WERI-Rb-1 (cell line): ENCODE measurements around the gene RICTOR.
A peak's percentile ranks its signal among the peaks of the same experiment; 100 is the strongest.

ENCODE experiments used
- DNase-seq: peaks from one replicate; pipeline ENCODE4 v3.0.0-alpha.2; 2020
- H3K27ac ChIP-seq: fragments of 250-450 bp; sonication (Bioruptor Pico); 2 replicates; pipeline ENCODE4 v1.5.1; 2020; ENCODE audit warnings: mild to moderate bottlenecking, moderate library complexity
- H3K27me3 ChIP-seq: fragments of 250-450 bp; sonication (Bioruptor Pico); 2 replicates; pipeline ENCODE4 v1.5.1; 2021; ENCODE audit warnings: mild to moderate bottlenecking, low read depth, moderate library complexity; ENCODE audit not compliant: insufficient read depth, severe bottlenecking
- H3K36me3 ChIP-seq: fragments of 250-450 bp; sonication (Bioruptor Pico); 2 replicates; pipeline ENCODE4 v1.5.1; 2020; ENCODE audit warnings: mild to moderate bottlenecking, moderate library complexity
- H3K4me3 ChIP-seq: 2 replicates; pipeline ENCODE4 v1.5.1; 2011; ENCODE audit warnings: low read depth, mild to moderate bottlenecking, control low read depth, low read length
- H3K9me3 ChIP-seq: fragments of 250-450 bp; sonication (Bioruptor Pico); 2 replicates; pipeline ENCODE4 v1.5.1; 2021; ENCODE audit warnings: mild to moderate bottlenecking, moderate library complexity; ENCODE audit not compliant: severe bottlenecking
- TF ChIP-seq, protein P1 (sequence below): IDR thresholded peaks from 2 replicates; pipeline ENCODE4 v1.5.1; 2011; ENCODE audit warnings: low read depth, mild to moderate bottlenecking, control low read depth, inconsistent platforms, low read length

Gene RICTOR

DNA sequence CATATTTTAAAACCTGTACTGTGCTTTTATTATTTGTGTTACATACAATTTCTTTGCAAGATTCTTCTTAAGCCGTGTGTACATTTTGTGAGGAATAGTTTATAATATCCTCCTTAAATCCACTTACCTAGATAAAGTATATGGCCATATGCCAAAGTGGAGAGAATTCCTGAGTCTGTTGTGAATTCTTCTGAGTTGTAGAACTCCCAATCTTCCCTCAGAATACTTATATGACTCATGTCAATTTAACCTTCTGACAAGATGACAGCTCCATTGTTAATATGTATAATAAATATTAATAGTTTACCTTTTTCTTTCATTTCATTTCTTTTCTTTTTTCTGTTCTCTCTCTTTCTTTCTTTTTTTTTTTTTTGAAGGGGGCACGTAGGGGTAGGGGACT lies 6.0 kb upstream of the RICTOR start:
- no peaks in the 10 kb centered on the region for H3K36me3 ChIP-seq
- TF ChIP-seq, protein P1, sequence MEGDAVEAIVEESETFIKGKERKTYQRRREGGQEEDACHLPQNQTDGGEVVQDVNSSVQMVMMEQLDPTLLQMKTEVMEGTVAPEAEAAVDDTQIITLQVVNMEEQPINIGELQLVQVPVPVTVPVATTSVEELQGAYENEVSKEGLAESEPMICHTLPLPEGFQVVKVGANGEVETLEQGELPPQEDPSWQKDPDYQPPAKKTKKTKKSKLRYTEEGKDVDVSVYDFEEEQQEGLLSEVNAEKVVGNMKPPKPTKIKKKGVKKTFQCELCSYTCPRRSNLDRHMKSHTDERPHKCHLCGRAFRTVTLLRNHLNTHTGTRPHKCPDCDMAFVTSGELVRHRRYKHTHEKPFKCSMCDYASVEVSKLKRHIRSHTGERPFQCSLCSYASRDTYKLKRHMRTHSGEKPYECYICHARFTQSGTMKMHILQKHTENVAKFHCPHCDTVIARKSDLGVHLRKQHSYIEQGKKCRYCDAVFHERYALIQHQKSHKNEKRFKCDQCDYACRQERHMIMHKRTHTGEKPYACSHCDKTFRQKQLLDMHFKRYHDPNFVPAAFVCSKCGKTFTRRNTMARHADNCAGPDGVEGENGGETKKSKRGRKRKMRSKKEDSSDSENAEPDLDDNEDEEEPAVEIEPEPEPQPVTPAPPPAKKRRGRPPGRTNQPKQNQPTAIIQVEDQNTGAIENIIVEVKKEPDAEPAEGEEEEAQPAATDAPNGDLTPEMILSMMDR, result no peak
- H3K4me3 ChIP-seq, result no peak overlapping the region
- DNase-seq, result no peak
- H3K27ac ChIP-seq, result no peak overlapping the region
- H3K27me3 ChIP-seq, result no peaks in the 10 kb centered on the region
- H3K9me3 ChIP-seq, result no peaks in the 10 kb centered on the region

DNA sequence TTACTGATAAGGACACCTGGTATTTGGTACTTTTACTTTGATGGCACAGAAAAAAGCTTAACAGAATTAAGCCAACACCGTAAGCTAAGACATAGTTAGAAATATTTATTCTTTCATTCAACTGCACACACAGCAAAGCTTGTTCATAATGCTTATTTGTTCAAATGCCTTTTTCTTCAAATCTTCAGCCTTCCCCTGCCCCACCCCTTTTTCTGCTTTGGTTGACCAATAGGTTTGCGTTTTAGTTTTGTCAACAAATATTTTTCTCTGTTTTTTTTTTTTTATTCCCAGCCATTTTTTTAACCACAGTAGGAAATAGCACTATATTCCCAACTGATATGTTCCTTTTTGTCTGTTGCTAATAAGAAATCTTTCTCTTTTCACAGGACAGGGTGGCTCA lies 4.9 kb upstream of the RICTOR start:
- DNase-seq, result no peak
- Histone ChIP-seq H3K9me3 (no peaks in the 10 kb centered on the region), H3K36me3 (no peaks in the 10 kb centered on the region), H3K27ac (no peak overlapping the region), H3K4me3 (no peak overlapping the region), H3K27me3 (no peaks in the 10 kb centered on the region)
- TF ChIP-seq, protein P1, result no peak

DNA sequence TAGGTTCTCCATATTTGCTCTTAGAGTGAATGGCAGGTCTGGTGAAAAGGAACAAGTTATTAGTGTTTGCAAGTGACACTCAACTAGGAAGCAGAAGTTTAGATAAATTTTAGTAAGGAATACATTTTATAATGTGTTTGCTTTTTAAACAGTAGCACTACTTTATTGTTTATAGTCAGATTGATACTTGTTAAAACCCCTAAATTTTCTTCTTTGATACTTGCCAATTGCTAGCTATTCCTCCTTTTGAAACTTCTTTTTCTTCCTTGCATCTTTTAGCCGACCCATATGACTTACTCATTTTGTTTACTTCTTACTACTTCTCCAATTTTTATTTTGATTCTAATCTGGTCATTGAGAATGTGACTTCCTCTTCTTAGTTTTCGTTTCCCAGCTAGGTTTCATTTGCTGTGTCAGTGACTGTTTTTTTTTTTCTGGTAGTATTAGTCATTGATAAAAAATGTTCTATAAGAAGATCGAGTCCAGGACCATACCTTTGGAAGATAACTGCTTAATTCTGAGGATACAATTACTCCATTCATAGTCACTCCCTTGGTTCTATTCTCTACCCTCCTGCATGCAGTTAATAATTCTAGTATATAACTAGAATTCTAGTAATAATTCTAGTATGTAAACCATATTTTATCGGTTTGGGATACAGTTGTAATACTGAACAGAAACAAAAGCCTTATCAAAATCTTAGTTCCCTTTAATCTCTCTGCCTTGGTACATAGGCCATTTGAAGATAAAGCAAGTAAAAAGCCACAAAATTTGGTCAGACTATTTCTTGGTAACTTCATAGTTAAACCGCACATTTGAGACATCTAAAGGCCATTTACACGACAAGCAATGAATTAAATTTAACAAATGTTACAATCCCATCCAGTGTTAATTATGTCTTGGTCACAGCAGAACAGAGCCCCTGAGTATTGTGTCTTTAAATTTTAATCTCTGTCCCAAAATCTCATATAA lies 2.8 kb upstream of the RICTOR start:
- no peak overlapping the region for H3K4me3 ChIP-seq

DNA sequence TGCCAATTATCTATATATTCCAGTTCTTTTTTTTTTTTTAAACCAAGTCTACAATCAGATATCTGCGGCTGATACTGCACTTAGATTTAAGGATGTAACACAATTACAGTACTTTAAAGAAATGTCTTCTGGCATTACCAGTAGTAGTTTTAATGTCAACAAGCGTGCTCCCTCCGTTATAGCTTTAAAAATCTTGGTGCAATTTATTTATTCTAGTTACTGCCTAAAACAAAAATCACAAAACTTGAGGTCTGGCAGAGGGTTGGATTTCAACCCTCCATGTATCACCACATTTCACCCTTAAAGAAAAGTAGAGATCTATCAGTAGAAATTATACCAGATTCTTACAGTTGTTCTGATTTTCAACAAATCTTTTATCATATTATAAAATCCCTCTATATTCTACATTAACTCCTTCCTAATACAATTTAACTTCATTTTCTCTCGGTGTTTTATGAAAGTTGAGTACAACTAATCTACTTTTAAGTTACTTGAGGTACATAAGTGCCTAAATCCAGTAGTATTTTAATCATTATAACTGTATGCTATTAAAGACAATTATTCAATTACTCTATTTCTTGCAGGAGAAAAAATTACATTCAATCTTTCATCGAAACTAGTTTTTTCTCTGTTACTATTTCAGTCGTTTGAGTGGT lies 2.0 kb upstream of the RICTOR start:
- Histone ChIP-seq H3K27ac (no peak overlapping the region), H3K36me3 (peaks cover 12% of the 10 kb centered on the region), H3K4me3 (no peak overlapping the region), H3K9me3 (no peaks in the 10 kb centered on the region), H3K27me3 (no peaks in the 10 kb centered on the region)
- no peak for DNase-seq
- TF ChIP-seq, protein P1, result no peak

More for the DNA sequence above, 2.8 kb upstream of the RICTOR start:
- TF ChIP-seq, protein P1, result no peak
- H3K9me3 ChIP-seq, result no peaks in the 10 kb centered on the region
- no peak for DNase-seq
- H3K27me3 ChIP-seq, result no peaks in the 10 kb centered on the region
- H3K36me3 ChIP-seq, result peaks cover 12% of the 10 kb centered on the region
- no peak overlapping the region for H3K27ac ChIP-seq

DNA sequence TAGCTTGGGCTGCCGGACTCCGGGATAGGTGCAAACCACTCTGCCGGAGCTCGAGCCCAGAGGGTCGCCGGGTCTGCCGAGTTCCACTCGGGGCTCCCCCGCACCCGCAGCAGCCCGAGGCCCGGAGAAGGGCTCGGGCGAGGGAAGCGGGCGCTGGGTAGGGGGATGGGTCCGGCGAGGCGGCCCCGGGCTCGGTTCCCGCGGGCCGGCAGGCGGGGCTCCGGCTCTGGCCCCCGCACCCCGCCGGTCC lies 507 bp downstream of the RICTOR start:
- no peak for DNase-seq
- TF ChIP-seq, protein P1, result no peak

More for the DNA sequence above, 507 bp downstream of the RICTOR start:
- H3K27ac ChIP-seq, result peak overlapping the region; percentile 99
- no peaks in the 10 kb centered on the region for H3K27me3 ChIP-seq
- peaks cover 18% of the 10 kb centered on the region for H3K36me3 ChIP-seq
- peak overlapping the region; percentile 79 for H3K4me3 ChIP-seq
- no peaks in the 10 kb centered on the region for H3K9me3 ChIP-seq
